IPS DF 4.7 (cell line): ENCODE data around the gene PLCH2.

Experiments
- DNase-seq: peaks from one replicate; pipeline ENCODE4 v3.0.0-alpha.2; 2013; ENCODE audit warnings: low spot score; ENCODE audit errors: extremely low read depth

The PLCH2 gene

GRCh38 chr1:2499260-2499659 lies 23.2 kb downstream of the PLCH2 start:
- DNase-seq: no peak

DNA sequence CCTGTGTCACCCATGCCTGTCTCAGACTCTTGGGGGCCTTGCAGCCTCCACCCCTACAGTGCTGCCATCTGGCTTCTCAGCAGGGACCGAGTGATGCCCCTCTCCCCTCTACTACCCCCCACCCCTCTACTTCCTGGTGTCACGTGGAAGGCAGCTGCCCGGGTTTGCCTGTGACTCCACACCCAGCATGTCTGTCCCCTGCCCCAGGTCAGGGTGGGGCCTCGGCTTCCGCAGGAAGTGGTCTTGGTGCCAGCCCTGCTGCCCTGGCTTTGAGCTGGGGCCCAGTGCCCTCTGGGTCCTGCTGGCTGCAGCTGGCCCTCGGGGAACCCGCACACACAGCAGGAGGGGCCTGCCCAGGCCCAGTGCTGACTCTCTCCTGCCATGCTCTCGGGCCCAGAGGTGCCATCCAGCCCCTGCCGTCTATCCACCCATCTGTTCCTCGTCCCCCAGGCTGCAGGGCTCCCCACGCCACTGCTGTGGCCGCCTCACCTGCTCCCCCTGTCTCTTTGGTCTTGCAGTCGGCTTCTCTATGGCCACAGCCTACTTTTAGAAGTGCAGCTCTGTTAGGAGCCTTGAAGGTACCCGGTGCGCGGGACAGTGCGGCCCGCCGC lies 24.0 kb downstream of the PLCH2 start:
- no peak for DNase-seq

DNA sequence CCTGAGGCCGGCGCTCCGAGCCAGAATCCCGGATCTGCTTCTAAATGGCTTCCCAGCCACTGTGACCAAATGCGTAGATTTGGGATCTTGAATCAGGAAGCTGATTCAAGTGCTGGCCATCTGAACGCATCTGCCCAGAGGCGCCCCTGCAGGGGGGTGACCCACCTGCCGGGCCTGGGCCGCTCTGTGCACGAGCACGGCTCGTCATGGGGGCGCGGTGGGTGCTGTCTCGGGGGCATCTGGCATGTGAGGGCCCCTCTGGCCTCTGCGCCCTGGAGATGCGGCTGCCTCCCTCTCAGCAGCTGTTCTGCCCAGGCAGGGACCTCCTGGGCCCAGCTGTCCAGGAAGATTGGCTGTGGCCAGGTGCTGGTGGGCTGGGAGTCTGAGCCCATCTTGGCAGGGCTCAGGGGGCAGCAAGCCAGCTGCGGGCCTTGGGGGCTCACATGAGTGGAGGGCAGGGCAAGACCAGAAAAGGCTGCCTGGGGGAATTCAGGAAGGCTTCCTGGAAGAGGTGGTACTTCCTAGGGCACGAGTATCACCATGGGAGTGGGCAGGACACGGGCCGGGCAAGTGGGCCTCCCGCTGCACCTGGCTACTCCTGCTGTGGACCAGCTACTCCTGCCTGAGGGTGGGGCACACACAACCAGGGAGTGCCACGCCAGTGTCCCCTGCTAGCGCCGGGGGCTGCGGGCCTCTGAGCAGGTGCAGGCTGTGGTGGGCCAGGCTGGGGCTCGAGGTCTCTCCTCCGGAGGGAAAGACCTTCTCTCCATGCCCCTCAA lies 25.1 kb downstream of the PLCH2 start:
- DNase-seq: no peak

GRCh38 chr1:2501820-2502119 lies 25.7 kb downstream of the PLCH2 start:
- DNase-seq: no peak

GRCh38 chr1:2502210-2502609 lies 26.1 kb downstream of the PLCH2 start:
- DNase-seq: no peak

DNA sequence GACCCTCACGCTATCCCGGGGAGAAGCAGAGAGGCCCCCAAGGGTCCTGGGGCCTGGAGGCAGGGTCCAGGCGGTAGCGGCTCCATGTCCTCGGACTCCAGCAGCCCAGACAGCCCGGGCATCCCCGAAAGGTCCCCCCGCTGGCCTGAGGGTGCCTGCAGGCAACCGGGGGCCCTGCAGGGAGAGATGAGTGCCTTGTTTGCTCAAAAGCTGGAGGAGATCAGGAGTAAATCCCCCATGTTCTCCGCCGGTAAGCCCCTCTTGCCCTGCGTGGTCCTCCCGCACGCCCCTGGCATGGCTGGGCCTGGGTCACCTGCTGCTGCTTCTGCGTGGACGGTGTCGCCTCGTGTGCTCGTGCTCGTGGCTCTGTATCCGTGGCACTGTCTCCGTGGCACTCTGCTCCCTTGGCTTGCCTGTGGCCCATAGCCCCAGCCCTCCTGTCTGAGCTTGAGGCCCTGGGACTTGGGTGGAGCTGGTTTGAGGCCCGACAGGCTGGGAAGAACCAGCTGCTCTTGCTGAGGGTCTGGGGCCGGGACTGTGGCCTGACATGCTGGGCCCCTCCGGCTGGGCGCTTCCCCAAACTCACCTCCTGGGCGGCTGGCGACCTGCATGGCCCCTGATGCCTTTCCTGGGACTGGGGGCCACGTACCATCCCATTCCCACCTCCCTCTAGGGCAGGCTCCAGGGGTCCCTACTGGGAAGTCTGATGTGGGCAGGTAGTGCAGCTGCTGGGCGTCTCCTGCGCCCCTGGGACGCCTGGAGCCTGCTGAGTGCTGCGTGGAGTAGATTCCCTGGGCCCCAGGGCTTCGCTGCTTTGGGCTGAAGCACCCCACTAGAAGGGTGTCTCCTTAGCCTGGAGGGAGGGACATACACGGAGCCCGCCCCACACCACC lies 26.8 kb downstream of the PLCH2 start:
- no peak for DNase-seq

DNA sequence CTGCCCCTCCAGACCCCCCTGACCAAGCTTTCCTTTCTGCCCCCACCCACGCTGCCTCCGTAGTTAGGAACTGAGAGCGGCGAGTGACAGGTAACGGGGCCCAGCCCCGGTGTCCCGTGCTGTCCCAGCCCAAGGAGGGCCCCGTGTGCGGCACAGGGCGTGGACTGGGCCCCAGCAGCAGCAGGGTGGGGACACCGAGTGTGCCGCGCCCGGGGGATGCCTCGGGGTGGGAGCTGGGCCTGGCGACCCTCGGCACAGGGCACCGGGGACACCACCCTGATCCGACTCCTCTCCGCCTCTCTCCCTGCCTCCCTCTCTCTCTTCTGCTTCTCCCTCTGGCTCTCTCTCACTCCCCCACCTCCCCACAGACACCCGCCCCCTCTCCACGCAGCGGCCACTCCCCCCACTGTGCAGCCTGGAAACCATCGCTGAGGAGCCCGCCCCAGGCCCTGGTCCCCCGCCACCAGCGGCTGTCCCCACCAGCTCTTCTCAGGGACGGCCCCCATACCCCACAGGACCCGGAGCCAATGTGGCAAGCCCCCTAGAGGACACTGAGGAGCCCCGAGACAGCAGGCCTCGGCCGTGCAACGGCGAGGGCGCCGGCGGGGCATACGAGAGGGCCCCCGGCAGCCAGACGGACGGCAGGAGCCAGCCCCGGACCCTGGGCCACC lies 27.6 kb downstream of the PLCH2 start:
- DNase-seq: no peak

DNA sequence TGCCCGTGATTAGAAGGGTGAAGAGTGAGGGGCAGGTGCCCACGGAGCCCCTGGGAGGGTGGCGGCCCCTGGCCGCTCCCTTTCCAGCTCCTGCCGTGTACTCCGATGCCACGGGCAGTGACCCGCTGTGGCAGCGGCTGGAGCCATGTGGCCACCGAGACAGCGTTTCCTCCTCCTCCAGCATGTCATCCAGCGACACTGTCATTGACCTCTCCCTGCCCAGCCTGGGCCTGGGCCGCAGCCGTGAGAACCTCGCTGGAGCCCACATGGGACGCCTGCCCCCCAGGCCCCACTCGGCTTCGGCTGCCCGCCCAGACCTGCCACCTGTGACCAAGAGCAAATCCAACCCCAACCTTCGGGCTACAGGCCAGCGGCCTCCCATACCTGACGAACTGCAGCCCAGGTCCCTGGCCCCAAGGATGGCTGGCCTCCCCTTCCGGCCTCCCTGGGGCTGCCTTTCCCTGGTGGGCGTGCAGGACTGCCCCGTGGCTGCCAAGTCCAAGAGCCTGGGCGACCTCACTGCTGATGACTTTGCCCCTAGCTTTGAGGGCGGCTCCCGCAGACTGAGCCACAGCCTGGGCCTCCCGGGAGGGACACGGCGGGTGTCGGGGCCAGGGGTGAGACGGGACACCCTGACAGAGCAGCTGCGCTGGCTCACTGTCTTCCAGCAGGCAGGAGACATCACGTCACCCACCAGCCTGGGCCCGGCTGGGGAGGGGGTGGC lies 28.3 kb downstream of the PLCH2 start:
- DNase-seq: no peak

- DNase-seq: no peak
Observed at GRCh38 chr1:2504949-2505272, 28.8 kb downstream of the PLCH2 start.

DNA sequence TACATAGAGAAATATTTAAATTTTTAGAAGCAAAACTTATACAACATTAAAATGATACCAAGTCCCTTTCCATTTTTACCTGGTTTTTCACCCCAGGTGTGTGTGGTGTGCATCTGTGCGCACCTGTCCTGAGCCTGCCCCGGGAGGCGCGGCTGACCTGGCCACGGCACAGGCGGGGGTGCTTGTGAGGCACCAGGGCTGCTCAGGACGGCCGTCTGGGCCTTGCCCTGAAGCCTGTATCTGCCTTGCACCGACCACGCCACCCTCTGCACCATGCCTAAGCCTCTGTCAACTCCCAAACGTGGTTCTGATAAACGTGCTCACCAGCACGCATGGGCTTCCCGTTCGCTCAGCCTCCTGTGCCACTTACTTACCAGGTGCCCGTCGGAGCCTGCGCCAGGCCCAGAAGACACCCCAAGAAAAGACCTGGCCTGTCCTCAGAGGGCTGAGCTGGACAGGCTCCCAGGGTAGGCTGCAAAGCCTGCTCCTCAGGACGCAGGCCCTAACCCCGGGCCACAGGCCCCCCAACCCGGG lies 29.4 kb downstream of the PLCH2 start:
- no peak for DNase-seq

DNA sequence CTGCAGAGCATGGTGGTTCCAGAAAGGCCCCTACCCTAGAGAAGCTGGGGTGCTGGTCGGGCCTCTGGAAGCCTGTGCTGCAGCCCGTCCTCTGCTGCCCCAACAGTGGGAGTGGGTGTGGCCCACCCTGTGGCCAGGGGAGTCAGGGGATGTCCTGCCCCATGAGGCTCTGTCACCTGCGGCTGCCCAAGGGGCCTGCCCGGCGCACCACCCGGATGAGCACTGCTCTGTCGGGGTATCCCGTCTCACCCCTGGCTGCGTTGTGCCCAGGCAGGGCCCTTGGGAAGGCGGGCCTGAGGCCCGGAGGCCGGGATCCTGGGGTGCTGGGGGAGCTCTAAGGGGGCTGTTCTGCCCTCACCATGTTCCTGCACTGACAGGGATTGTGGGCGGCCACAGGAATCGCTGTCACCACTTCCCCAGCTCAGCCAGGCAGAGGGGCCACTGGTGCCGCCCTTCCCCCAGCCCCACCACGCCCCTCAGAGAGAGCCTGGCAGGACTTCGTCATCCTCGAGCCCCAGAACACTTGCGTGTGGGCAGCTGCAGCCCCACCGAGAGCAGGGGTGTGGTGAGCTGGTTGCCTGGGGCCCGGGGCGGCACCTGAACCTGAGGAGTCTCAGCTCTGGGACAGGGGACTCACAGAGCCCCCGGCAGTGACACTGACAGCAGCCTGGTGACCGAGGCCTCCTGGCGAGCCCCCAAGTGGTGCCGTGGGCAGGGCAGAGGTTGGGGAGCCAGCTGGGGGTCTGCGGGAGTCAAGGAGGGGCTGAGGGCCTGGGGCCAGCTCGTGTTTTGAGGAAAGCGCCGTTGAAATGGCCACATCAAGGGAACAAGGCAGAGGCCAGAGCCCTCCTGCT lies 30.1 kb downstream of the PLCH2 start:
- no peak for DNase-seq

- DNase-seq: no peak
Observed at GRCh38 chr1:2506901-2507565, 30.9 kb downstream of the PLCH2 start.

- no peak for DNase-seq
Observed at GRCh38 chr1:2507744-2508155, 31.7 kb downstream of the PLCH2 start.

DNA sequence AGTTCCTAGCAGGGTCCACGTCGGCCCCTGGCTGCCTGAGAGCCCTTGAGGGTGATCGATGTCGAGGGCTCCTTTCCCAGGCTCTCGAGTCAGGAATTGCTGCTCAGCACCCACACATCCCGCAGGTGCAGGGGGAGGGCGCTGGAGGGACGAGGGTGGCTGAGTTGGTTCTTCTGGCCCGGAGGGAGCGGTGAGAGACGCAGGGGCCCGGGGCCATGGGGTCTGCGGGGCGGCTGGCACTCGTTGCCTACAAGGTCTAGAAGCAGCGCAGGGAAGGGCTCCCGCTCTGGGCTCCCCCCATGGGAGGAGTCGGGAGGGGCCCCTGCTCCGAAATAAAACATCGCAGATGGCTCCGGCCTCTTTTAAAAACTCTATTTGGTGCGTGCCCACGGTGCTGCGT lies 32.1 kb downstream of the PLCH2 start:
- DNase-seq: no peak

DNA sequence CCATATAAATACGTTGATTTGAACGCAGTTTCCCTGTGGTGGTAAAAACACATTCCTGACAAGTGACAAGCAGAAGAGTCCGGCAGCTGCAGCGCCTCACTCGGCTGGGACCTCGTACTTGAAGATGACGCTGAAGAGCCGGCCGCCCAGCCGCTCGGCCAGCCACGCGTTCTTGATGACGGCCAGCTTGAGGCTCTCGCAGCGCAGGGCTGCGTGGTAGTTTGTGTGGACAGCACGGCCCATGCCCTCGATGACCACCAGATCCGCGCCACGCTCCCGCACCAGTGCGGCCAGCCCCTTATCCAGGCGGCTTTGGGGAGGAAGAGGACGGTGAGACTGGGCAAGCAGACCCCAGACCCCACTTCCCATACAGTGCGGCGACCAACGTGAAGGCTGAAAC lies 32.7 kb downstream of the PLCH2 start:
- no peak for DNase-seq

DNA sequence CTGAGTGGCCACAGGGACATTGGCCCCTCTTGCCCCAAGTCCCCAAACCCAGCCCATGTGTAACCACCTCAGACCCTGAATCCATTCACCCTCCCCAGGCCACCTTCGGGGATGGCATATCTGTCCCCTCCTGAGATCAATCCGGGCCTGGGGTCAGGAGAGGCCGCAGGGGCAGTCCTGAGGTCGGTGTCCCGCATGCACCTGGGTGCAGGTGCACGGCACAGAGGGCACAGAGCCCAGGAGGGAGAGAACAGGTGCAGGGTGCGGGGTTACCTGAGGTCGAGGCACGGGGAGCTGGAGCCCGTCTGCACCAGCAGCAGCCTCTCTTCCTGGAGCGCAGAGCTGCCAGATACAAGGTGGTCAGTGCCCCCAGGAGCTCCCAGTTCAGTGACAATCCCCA lies 33.5 kb downstream of the PLCH2 start:
- no peak for DNase-seq

DNA sequence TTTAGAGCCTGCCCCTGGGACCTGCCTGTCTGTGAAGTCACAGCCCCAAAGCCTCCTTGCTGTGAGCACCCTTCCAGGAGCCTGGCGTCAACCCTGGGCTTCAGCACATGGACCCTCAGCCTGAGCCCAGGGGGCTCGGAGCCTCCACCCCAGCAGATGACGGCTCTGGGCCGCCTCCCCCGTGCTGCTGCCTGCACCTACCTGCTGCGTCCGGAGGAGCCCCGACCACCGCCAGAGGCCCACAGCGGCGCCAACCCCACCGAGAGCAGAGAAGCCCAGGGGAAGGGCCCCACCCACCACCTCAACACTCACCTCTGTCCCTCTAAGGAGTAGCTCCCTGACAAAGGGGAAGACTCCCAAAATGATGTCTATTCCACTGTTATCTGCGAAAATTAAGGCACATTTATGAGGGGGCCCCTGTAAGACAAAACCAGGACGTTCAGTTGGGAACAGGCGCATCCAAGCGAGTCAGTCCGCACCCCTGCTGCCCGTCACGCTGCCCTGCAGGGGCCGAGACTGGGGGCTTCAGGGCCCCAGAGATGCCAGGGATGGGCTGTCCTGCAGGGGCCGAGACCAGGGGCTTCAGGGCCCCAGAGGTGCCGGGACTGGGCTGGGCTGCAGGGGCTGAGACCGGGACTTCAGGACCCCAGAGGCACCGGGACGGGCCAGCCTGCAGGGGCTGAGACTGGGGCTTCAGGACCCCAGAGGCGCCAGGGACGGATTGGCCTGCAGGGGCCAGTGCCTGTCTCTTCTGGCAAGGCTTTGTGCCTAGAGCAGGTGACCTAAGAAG lies 34.5 kb downstream of the PLCH2 start:
- DNase-seq: no peak

GRCh38 chr1:2512862-2513421 lies 36.9 kb downstream of the PLCH2 start:
- no peak for DNase-seq
